Neural cell (in vitro differentiated cells): ENCODE results near the gene ATP2B2. TPM values are rescaled to one million over a fixed set of nuclear protein-coding genes. Genes with fewer than 3 reads are reported as not detected.

Experiments
- H2AFZ ChIP-seq: fragments of 200-600, 300-800 bp; sonication (generic), shearing (Covaris generic); 2 replicates; pipeline ENCODE4 v1.6.0; 2014; ENCODE audit warnings: low read depth, mild to moderate bottlenecking, antibody characterized with exemption, low read length, moderate library complexity
- H3F3A ChIP-seq: fragments of 200-600 bp; shearing (Covaris generic); 2 replicates; pipeline ENCODE4 v1.6.1; 2016; ENCODE audit warnings: mild to moderate bottlenecking, moderate library complexity, mixed read lengths, antibody characterized with exemption, low read length; ENCODE audit not compliant: insufficient read depth, poor library complexity, severe bottlenecking
- H3K27ac ChIP-seq: fragments of 200-600, 300-800 bp; sonication (generic), shearing (Covaris generic); 2 replicates; pipeline ENCODE4 v1.5.1; 2014; ENCODE audit warnings: mild to moderate bottlenecking, low read length, moderate library complexity
- H3K27me3 ChIP-seq: fragments of 300-800, 200-600 bp; sonication (generic), shearing (Covaris generic); 2 replicates; pipeline ENCODE4 v1.6.0; 2014; ENCODE audit warnings: mild to moderate bottlenecking, low read depth, low read length, moderate library complexity; ENCODE audit not compliant: insufficient read depth
- H3K36me3 ChIP-seq: fragments of 300-800, 200-600 bp; sonication (generic), shearing (Covaris generic); 2 replicates; pipeline ENCODE4 v1.5.1; 2014; ENCODE audit warnings: mild to moderate bottlenecking, antibody characterized with exemption, low read length, moderate library complexity; ENCODE audit not compliant: insufficient read depth
- H3K4me2 ChIP-seq: fragments of 300-800, 200-600 bp; sonication (generic), shearing (Covaris generic); 2 replicates; pipeline ENCODE4 v1.6.0; 2014; ENCODE audit warnings: mild to moderate bottlenecking, low read length
- H3K4me3 ChIP-seq: fragments of 300-800, 200-600 bp; sonication (generic), shearing (Covaris generic); 2 replicates; pipeline ENCODE4 v1.5.1; 2014; ENCODE audit warnings: mild to moderate bottlenecking, low read length, moderate library complexity
- H3K79me2 ChIP-seq: fragments of 200-600 bp; shearing (Covaris generic); replicated peaks from 2 replicates; pipeline ENCODE4 v1.6.0; 2014; ENCODE audit warnings: mild to moderate bottlenecking, low read length, moderate library complexity; ENCODE audit not compliant: insufficient read depth
- H3K9ac ChIP-seq: fragments of 300-800, 200-600 bp; sonication (generic), shearing (Covaris generic); 2 replicates; pipeline ENCODE4 v1.6.1; 2016; ENCODE audit warnings: mild to moderate bottlenecking, low read length, mixed read lengths
- H3K9me2 ChIP-seq: fragments of 200-600 bp; shearing (Covaris generic); 2 replicates; pipeline ENCODE4 v1.6.1; 2016; ENCODE audit warnings: mild to moderate bottlenecking, low read length, mixed read lengths; ENCODE audit not compliant: insufficient read depth
- H3K9me3 ChIP-seq: fragments of 200-600, 300-800 bp; sonication (generic), shearing (Covaris generic); 2 replicates; pipeline ENCODE4 v1.6.1; 2016; ENCODE audit warnings: mild to moderate bottlenecking, mixed run types, low read length, moderate library complexity, mixed read lengths
- H4K20me1 ChIP-seq: fragments of 200-600 bp; shearing (Covaris generic); 2 replicates; pipeline ENCODE4 v1.6.1; 2016; ENCODE audit warnings: mild to moderate bottlenecking, mixed run types; ENCODE audit not compliant: insufficient read depth
- EP300 ChIP-seq: fragments of 450-650 bp; conservative IDR thresholded peaks from 2 replicates; pipeline ENCODE4 v1.6.1; 2014; ENCODE audit warnings: antibody characterized with exemption, mild to moderate bottlenecking, moderate library complexity; ENCODE audit not compliant: poor library complexity, severe bottlenecking
- EZH2 ChIP-seq: fragments of 200-600, 300-800 bp; shearing (Covaris generic), sonication (generic); IDR thresholded peaks from 2 replicates; pipeline ENCODE4 v1.6.1; 2014; ENCODE audit warnings: antibody characterized with exemption, low read length, borderline replicate concordance, mild to moderate bottlenecking; ENCODE audit not compliant: insufficient read depth, poor library complexity, severe bottlenecking
- MXI1 ChIP-seq: fragments of 450-650 bp; conservative IDR thresholded peaks from 2 replicates; pipeline ENCODE4 v1.6.1; 2014; ENCODE audit warnings: antibody characterized with exemption, mild to moderate bottlenecking; ENCODE audit not compliant: poor library complexity, severe bottlenecking
- POLR2AphosphoS5 ChIP-seq: IDR thresholded peaks from 2 replicates; pipeline ENCODE4 v1.6.1; 2012
- RAD21 ChIP-seq: fragments of 450-650 bp; conservative IDR thresholded peaks from 2 replicates; pipeline ENCODE4 v1.6.1; 2014; ENCODE audit warnings: antibody characterized with exemption, mild to moderate bottlenecking, moderate library complexity
- SMC3 ChIP-seq: fragments of 450-650 bp; conservative IDR thresholded peaks from 2 replicates; pipeline ENCODE4 v1.6.1; 2014; ENCODE audit warnings: antibody characterized with exemption, mild to moderate bottlenecking, moderate library complexity; ENCODE audit not compliant: poor library complexity
- TAF1 ChIP-seq: IDR thresholded peaks from 2 replicates; pipeline ENCODE4 v1.6.1; 2012; ENCODE audit warnings: low read depth
- polyA plus RNA-seq: library from polyadenylated mRNA; depleted of rRNA; stranded (reverse); fragments of >200 nt; gene quantifications from 2 replicates; pipeline ENCODE4 v1.2.3, GENCODE V29; 2014
- TF ChIP-seq, protein P1 (sequence below): fragments of 450-650 bp; IDR thresholded peaks from 2 replicates; pipeline ENCODE4 v1.5.1; 2014; ENCODE audit warnings: antibody characterized with exemption, mild to moderate bottlenecking, moderate library complexity; ENCODE audit not compliant: poor library complexity, severe bottlenecking
- TF ChIP-seq, protein P2 (sequence below): IDR thresholded peaks from 2 replicates; pipeline ENCODE4 v1.6.1; 2012; ENCODE audit warnings: borderline replicate concordance

ATP2B2 gene
- polyA plus RNA-seq, 1 donor from 2014 or later: 8.3 TPM

DNA sequence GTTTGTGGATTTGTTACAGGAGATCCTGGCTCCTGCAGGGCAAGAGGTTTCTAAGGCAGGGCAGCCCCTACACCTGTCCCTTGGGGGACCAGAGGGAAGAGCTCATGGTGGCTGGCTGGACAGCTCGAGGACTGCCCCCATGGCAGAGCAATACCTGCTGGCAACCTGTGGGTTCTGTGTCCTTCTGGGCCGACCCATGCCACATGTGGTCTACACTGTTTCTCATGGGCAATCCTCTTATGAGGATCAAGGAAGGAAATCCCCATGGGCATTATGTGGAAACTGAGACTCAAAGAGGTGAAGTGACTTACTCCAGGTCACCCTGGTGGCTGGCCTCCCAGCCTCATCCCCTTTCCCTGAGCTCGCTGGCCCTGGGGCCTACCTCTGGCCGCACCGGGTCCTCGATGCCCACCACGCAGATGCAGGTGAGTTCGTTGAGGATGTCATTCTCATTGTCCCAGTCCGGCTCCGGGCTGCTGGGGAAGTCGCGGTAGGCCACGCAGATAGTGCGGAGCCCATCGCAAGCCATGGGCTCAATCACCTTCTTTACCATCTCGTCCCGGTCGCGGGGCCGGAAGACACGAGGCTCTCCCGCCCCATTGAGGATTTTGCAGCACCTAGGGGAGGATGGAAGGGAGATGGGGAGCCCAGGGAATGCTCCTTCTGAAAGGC is 146.9 kb downstream of the ATP2B2 start:
- Histone ChIP-seq H3K4me2 (no peak overlapping the region), H3K4me3 (no peak overlapping the region), H3K79me2 (no peaks in the 10 kb centered on the region), H3K27ac (no peak overlapping the region), H3K9me2 (no peaks in the 10 kb centered on the region), H3F3A (no peaks in the 10 kb centered on the region), H2AFZ (no peak overlapping the region), H3K27me3 (no peaks in the 10 kb centered on the region), H3K9me3 (peaks cover 3% of the 10 kb centered on the region), H3K9ac (no peak overlapping the region), H4K20me1 (no peaks in the 10 kb centered on the region), H3K36me3 (no peaks in the 10 kb centered on the region)
- TF ChIP-seq POLR2AphosphoS5 (no peak), TAF1 (no peak), EP300 (no peak), RAD21 (no peak), EZH2 (no peak), MXI1 (no peak), SMC3 (no peak)
- TF ChIP-seq, protein P1, sequence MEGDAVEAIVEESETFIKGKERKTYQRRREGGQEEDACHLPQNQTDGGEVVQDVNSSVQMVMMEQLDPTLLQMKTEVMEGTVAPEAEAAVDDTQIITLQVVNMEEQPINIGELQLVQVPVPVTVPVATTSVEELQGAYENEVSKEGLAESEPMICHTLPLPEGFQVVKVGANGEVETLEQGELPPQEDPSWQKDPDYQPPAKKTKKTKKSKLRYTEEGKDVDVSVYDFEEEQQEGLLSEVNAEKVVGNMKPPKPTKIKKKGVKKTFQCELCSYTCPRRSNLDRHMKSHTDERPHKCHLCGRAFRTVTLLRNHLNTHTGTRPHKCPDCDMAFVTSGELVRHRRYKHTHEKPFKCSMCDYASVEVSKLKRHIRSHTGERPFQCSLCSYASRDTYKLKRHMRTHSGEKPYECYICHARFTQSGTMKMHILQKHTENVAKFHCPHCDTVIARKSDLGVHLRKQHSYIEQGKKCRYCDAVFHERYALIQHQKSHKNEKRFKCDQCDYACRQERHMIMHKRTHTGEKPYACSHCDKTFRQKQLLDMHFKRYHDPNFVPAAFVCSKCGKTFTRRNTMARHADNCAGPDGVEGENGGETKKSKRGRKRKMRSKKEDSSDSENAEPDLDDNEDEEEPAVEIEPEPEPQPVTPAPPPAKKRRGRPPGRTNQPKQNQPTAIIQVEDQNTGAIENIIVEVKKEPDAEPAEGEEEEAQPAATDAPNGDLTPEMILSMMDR: no peak
- TF ChIP-seq, protein P2, sequence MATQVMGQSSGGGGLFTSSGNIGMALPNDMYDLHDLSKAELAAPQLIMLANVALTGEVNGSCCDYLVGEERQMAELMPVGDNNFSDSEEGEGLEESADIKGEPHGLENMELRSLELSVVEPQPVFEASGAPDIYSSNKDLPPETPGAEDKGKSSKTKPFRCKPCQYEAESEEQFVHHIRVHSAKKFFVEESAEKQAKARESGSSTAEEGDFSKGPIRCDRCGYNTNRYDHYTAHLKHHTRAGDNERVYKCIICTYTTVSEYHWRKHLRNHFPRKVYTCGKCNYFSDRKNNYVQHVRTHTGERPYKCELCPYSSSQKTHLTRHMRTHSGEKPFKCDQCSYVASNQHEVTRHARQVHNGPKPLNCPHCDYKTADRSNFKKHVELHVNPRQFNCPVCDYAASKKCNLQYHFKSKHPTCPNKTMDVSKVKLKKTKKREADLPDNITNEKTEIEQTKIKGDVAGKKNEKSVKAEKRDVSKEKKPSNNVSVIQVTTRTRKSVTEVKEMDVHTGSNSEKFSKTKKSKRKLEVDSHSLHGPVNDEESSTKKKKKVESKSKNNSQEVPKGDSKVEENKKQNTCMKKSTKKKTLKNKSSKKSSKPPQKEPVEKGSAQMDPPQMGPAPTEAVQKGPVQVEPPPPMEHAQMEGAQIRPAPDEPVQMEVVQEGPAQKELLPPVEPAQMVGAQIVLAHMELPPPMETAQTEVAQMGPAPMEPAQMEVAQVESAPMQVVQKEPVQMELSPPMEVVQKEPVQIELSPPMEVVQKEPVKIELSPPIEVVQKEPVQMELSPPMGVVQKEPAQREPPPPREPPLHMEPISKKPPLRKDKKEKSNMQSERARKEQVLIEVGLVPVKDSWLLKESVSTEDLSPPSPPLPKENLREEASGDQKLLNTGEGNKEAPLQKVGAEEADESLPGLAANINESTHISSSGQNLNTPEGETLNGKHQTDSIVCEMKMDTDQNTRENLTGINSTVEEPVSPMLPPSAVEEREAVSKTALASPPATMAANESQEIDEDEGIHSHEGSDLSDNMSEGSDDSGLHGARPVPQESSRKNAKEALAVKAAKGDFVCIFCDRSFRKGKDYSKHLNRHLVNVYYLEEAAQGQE: no peak

DNA sequence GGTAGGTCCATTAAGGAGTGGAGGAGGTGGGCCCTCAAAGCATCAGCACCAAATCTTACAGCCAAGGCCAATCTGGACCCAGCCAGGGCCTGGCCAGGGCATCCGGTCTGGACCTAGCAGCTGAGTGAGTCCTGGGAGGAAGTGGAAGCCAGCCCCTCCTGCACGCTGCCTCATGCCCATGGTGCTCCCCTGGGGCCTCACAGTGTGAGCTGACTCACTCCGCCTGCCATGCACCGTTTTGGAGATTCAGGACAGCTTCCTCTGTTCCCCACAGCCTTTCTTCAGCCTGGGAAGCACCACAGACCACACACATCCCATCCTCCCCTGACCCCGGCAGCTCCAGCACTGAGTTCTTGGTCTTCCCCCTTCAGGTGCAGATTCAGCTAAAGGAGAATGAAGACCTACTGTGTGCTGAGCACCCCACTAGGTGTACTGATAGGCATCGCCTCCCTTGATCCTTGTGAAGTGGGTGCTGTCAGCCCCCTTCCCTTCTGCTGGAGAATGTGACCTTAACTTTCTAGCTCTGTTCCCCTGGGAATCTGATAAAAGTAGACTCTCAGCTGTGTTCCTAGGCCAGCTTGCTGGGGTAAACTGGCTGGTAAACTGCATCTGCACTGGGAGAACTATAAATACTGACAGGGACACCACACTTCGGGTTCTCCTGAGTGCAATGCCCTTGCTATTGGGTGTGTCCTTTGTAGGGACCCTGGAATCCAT is 147.6 kb downstream of the ATP2B2 start:
- TF ChIP-seq MXI1 (no peak), SMC3 (no peak), TAF1 (no peak), POLR2AphosphoS5 (no peak), EZH2 (no peak), RAD21 (no peak), EP300 (no peak)
- TF ChIP-seq, protein P1: no peak
- TF ChIP-seq, protein P2: no peak
- H3K27ac ChIP-seq: no peak overlapping the region
- H3K9me2 ChIP-seq: no peaks in the 10 kb centered on the region
- no peaks in the 10 kb centered on the region for H3F3A ChIP-seq
- no peak overlapping the region for H3K4me3 ChIP-seq
- H3K9me3 ChIP-seq: no peaks in the 10 kb centered on the region
- no peaks in the 10 kb centered on the region for H4K20me1 ChIP-seq
- H3K36me3 ChIP-seq: no peaks in the 10 kb centered on the region
- H3K27me3 ChIP-seq: no peaks in the 10 kb centered on the region
- no peak overlapping the region for H2AFZ ChIP-seq
- no peak overlapping the region for H3K9ac ChIP-seq
- H3K79me2 ChIP-seq: no peaks in the 10 kb centered on the region
- no peak overlapping the region for H3K4me2 ChIP-seq
